Stimulated activated CD4-positive, alpha-beta T cell treated with anti-CD3 and anti-CD28 coated beads, TNF-alpha, amount 100 ng/mL, for 4 hours (primary cell): ENCODE data around the gene TRMT2A.
"Not testable (repeated sequence)": the region's sequence is repeated elsewhere in the genome, so short reads cannot be mapped to it uniquely, and the experiment has no call there.

Experiments used
- DNase-seq, 3 experiments: peaks; one replicate each; pipeline ENCODE4 v3.0.0-alpha.2; 2020; ENCODE audit warnings: low read depth in 3 of 3

The TRMT2A gene

GRCh38 chr22:20086101-20086599, 30.9 kb downstream of the TRMT2A start:
- DNase-seq = no peak

DNA sequence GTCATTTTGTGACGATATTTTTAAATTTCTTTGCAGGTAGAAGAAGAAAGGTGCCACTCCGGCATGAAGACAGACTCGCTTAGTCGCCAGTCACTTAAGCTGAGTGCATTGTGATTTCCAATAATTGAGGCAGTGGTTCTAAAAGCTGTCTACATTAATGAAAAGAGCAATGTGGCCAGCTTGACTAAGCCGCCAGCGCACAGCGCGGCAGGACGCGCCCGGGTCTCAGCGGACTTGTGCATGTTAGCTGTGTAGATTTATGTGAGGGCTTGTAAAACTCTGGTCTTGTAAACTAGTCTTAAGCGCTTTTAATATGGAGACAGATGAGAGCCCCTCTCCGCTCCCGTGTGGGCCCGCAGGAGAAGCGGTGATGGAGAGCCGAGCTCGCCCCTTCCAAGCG, 31.4 kb downstream of the TRMT2A start:
- DNase-seq = no peak

DNA sequence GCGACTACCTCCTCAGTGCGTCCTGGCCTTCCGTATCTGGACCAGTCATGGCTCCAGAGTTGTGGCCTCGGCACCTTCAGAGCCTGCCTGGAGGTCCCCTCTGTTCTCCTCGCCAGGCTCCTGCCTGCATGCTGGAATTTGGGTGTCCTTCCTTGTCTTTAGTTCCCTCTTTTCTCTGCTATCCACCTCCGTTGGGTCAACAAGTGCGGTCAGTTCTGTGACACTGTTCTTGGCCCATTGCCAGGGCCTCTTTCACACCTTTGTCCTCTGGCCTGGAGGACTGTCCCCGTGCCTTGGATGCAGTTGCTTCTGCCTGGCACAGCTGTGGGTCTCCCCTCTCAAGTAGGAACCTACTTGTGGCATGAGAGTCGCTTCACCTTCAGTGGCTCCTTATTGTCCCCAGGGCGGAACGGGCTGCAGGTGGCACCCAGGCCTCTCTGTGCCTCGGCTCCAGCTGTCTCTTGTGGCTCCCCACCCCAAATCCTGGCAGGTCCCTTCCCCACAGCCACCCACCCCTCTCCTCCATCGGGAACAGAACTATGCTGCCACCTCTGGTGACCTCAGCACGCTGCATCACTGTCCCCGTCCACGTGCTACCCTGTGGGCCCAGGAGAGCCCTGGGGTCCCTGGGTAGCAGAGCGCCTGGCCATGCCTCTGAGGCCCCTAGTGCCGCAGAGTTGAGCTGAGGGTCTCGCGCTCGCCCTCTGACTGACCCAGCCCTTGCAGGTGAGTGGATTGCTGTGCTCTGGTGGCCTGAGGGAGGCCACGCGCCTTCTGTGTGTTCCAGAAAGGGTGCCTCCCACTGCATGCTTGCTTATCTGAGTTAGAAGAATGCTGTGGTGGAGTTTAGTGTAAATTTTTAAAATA, 32.2 kb downstream of the TRMT2A start:
- no peak for DNase-seq

DNA sequence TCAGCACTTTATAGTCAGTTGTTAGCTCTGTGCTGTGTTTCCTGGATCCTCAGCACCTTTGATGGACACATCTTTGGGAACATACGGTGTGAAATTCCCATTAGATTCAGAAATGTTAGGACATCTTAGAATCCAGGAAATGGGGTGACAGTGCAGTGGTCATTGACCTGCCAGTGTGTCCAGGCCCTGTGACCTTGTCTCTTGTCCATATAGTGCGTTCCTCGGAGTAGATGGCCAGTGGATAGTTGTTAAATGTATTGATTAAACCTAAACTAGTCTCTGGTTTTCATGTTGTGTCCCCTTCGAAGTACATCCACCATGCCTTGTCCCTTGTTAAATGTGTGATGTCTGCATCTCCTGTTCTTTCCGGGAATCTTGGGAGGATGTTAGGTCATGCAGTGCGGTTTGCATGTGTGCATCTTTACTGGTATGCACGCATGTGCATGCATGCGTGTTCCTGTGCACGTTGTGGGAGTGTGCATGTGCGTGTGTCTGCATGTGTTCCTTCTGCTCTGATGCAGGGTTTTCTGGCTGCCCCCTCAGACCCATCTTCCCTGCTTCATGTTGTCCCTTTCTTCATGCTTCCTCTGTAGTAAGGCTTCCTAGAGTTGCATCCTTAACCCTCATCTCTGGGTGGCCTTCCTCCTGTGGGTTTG, 33.0 kb downstream of the TRMT2A start:
- DNase-seq = no peak

GRCh38 chr22:20083157-20083890, 33.7 kb downstream of the TRMT2A start:
- no peak for DNase-seq

DNA sequence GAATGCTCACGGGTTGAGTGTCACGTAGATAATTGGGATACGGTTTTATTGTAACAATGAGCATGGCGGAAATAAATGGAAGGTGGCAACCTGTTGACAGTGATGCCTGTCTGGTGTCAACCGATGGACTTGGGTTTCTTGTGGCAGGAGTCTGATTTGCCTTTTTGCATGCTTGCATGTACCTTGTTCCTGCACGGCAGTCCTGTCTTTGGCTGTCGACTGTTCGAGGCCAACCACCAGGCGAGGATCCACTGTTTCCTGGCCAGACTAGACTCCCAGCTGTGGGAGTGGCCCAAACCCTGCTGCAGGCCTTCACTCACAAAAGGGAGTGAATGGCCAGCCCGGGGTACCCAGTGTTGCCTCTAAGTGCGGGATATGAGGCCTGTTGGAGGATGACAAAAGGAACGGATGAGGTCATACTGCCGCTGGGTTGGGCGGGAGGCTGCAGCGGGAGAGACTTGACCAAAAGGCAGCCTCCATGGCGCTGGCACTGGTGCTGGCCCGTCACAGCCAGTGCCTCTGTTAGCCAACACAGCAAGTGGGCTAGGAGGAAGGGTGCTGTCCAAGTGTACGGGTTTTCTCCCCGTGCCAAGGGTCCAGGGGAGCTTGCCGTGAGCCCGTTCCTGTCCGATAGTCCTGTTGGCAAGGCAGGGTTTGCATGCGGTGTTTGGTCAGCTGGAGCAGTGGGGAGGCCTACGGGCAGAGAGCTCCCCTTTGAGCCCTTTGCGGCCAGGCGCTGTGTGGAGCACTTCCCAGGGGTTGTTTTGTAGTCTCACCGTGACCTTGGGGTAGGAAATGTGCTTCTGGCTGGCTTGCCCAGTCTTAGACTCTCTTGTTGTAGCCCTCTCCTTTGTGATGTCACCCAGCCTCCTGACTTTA, 36.0 kb downstream of the TRMT2A start:
- DNase-seq = no peak

DNA sequence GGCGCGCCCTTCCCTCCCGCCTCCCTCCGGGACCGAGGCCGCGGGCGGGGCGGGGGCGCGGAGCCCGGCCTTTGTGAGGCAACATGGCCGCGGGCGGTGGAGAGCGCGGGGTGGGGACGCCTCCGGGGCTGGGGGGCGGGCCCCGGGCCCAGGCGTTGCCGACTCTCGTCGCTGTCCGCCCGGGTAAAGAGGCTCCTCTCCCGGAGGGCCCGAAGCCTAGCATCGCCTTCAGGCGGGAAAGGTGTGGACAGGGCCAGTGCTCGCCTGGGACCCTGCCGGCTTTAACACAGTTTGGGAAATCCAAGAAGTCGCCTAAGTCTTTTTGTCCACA, 36.6 kb downstream of the TRMT2A start:
- peak; percentile 55 to 63 (median 60) for DNase-seq

- peak; percentile 23 to 61 (median 55) for DNase-seq
These were observed 37.1 kb downstream of the TRMT2A start, which contains the start of gene DGCR8 for GRCh38 chr22:20079745-20080444. Gene DGCR8 (plus strand): TSS chr22:20080241. CDS start chr22:20085964, 5,723 bp downstream.

- no peak for DNase-seq
These were observed 40.3 kb downstream of the TRMT2A start for GRCh38 chr22:20076627-20077172.

GRCh38 chr22:20071524-20071972, 45.5 kb downstream of the TRMT2A start:
- DNase-seq = no peak

DNA sequence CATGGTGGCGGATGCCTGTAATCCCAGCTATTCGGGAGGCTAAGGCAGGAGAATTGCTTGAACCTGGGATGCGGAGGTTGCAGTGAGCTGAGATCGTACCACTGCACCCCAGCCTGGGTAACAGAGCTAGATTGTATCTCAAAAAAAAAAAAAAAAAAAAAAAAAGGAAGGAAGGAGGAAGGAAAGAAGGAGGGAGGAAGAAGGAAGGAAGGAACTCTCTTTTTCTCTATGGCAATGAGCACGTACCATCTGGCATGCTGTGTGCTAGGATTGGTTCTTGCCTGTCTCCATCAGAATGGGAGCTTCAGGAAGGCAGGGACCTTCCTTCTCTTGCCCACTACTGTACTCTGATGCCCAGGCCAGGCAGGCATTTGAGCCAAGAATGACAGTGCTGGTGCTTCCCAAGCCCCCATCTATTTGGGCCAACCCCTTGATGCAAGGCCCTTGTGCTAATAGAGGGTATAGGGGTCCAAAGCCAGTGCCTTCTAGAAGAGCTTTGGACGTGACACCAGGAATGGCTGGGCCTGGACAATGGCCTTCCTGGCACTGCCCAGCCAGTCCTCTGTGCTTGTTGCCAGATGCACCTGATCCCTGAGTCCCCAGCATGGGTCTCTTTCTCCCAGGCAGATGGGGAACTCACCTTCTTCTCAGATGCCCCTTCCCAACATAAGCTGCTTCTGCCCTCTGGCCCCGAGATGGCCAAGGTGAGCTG, 47.5 kb downstream of the TRMT2A start:
- DNase-seq = no peak

- no peak for DNase-seq
These were observed 48.4 kb downstream of the TRMT2A start for GRCh38 chr22:20068640-20069039.

DNA sequence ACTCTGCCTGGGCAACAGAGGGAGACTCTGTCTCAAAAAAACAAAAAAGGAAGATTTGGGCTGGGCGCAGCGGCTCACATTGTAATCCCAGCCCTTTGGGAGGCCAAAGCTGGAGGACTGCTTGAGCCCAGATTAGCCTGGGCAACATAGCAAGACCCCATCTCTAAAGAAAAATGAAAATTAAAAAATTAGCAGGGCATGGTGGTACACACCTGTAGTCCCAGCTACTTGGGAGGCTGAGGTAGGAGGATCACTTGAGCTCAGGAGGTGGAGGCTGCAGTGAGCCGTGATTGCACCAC, 49.7 kb downstream of the TRMT2A start:
- DNase-seq = not testable (repeated sequence)

DNA sequence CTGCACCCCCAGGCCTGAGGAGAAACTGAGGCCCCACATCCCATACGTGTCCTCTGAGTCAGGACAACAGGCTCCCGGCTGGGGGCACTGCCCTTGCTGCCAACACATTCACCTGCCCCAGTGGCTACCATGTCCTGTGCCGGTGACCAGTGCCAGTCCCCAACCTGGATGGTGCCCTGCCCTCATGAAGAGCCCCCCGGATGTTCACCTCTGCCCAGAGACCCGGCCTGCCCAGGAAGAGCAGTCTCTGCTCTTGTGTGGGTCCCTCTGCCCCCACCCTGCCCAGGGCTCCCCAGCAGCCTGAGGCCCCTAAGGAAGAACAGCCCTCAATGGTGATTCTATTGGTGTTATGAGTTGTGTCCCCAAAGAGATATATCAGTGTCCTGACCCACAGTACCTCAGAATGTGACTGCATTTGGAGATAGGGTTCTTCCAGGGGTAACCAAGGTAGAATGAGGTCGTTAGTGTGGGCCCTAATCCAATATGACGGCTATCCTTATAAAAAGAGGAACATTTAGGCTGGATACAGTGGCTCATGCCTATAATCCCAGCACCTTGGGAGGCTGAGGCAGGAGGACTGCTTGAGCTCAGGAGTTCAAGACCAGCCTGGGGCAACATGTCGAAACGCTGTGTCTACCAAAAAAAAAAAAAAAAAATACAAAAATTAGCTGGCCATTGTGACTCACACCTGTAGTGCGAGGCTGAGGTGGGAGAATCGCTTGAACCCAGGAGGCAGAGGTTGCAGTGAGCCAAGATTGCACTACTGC, 50.2 kb downstream of the TRMT2A start:
- no peak for DNase-seq

- DNase-seq = no peak
These were observed 51.0 kb downstream of the TRMT2A start for GRCh38 chr22:20065896-20066616.

- no peak for DNase-seq
These were observed 52.3 kb downstream of the TRMT2A start for GRCh38 chr22:20064545-20065262.

- no peak for DNase-seq
These were observed 52.9 kb downstream of the TRMT2A start for GRCh38 chr22:20064140-20064480.
